OCI-LY7 (cell line): ENCODE results near the gene KIFBP. TPM values are rescaled to one million over a fixed set of nuclear protein-coding genes. Genes with fewer than 3 reads are reported as not detected.

Source experiments
- BruUV-seq: library from RNA; stranded (reverse); fragments of 400-500 nt; replicated peaks from 2 replicates; lab custom pipeline; 2021; lab: Mats Ljungman, UMichigan
- CTCF ChIA-PET: fragments of 300-600 bp; sonication (Branson Sonifier 250); formaldehyde crosslinking; loops from one replicate; lab custom pipeline; 2022; ENCODE audit warnings: antibody characterized with exemption; ENCODE audit not compliant: unreplicated experiment; lab: Charles Lee
- POLR2A ChIA-PET: fragments of 300-600 bp; sonication (Branson Sonifier 250); formaldehyde crosslinking; loops from one replicate; lab custom pipeline; 2022; ENCODE audit warnings: antibody characterized with exemption; lab: Charles Lee
- DNase-seq: peaks from one replicate; pipeline ENCODE4 v3.0.0-alpha.2; 2015; ENCODE audit warnings: low spot score
- H2AFZ ChIP-seq: fragments of 200-600 bp; sonication (generic), shearing (Covaris generic); 2 replicates; pipeline ENCODE4 v1.6.1; 2014; ENCODE audit warnings: mild to moderate bottlenecking, antibody characterized with exemption, low read length, moderate library complexity
- H3K27ac ChIP-seq: fragments of 200-600 bp; sonication (generic); 2 replicates; pipeline ENCODE4 v1.5.1; 2014; ENCODE audit warnings: mixed run types, low read depth, mild to moderate bottlenecking, moderate library complexity, low read length, inconsistent platforms; ENCODE audit not compliant: poor library complexity, severe bottlenecking
- H3K36me3 ChIP-seq: fragments of 200-600 bp; sonication (generic); 2 replicates; pipeline ENCODE4 v1.6.1; 2014; ENCODE audit warnings: mild to moderate bottlenecking, antibody characterized with exemption, low read length, moderate library complexity, mixed read lengths; ENCODE audit not compliant: insufficient read depth
- H3K4me1 ChIP-seq: fragments of 200-600 bp; sonication (generic); 2 replicates; pipeline ENCODE4 v1.5.1; 2014; ENCODE audit warnings: mild to moderate bottlenecking, low read length; ENCODE audit not compliant: insufficient read depth, poor library complexity, severe bottlenecking
- H3K4me2 ChIP-seq: fragments of 200-600 bp; sonication (generic); 2 replicates; pipeline ENCODE4 v1.6.1; 2014; ENCODE audit warnings: mild to moderate bottlenecking, low read length
- H3K4me3 ChIP-seq: fragments of 200-600 bp; sonication (generic); 2 replicates; pipeline ENCODE4 v1.5.1; 2014; ENCODE audit warnings: mild to moderate bottlenecking, low read depth, low read length; ENCODE audit not compliant: poor library complexity, severe bottlenecking
- H3K79me2 ChIP-seq: fragments of 200-600 bp; sonication (generic); 2 replicates; pipeline ENCODE4 v1.6.1; 2016; ENCODE audit warnings: low read depth, mild to moderate bottlenecking, low read length, moderate library complexity, mixed read lengths; ENCODE audit not compliant: insufficient read depth
- H3K9me2 ChIP-seq: fragments of 200-600 bp; sonication (generic); 2 replicates; pipeline ENCODE4 v1.6.1; 2016; ENCODE audit warnings: mild to moderate bottlenecking, low read length, mixed read lengths; ENCODE audit not compliant: insufficient read depth
- H3K9me3 ChIP-seq: fragments of 200-600 bp; sonication (generic); 2 replicates; pipeline ENCODE4 v1.6.1; 2014; ENCODE audit warnings: mild to moderate bottlenecking, mixed run types, low read length, mixed read lengths
- H4K20me1 ChIP-seq: fragments of 200-600 bp; sonication (generic); 2 replicates; pipeline ENCODE4 v1.6.1; 2014; ENCODE audit warnings: mild to moderate bottlenecking, antibody characterized with exemption, low read length, moderate library complexity, mixed read lengths; ENCODE audit not compliant: insufficient read depth
- CTCF ChIP-seq: fragments of 200-600 bp; sonication (generic); conservative IDR thresholded peaks from 2 replicates; pipeline ENCODE4 v1.5.1; 2014; ENCODE audit warnings: mild to moderate bottlenecking, antibody characterized with exemption, low read length, moderate library complexity, mixed read lengths
- EZH2phosphoT487 ChIP-seq: fragments of 200-600 bp; sonication (generic); IDR thresholded peaks from 2 replicates; pipeline ENCODE4 v1.6.1; 2018; ENCODE audit warnings: low read depth, borderline replicate concordance, mild to moderate bottlenecking, mixed run types, antibody characterized with exemption, low read length, moderate library complexity, mixed read lengths
- intact Hi-C: fragments of 100-400 bp; cut with micrococcal nuclease; formaldehyde crosslinking; loops from one replicate; pipeline ENCODE4 v1.10.0; 2022; ENCODE audit not compliant: unreplicated experiment
- total RNA-seq, 2 experiments: library from RNA; depleted of rRNA in 1 of 2; stranded (reverse); fragments of >200 nt in 1 of 2; shearing (Covaris generic) in 1 of 2; gene quantifications; 2 replicates each; pipeline ENCODE4 v1.2.3, GENCODE V29; 2014 to 2022

The KIFBP gene
- total RNA-seq, 2 experiments from 2014 or later, result 5.4 to 11.9 TPM

GRCh38 chr10:69022611-69023010, 34.0 kb downstream of the KIFBP start:
- ChIA-PET CTCF (no interaction called here), POLR2A (no interaction called here)
- Histone ChIP-seq H3K4me3 (no peak overlapping the region), H3K4me2 (no peak overlapping the region), H3K36me3 (no peaks in the 10 kb centered on the region), H2AFZ (no peak overlapping the region), H3K4me1 (no peaks in the 10 kb centered on the region), H3K9me2 (no peaks in the 10 kb centered on the region), H3K27ac (no peak overlapping the region), H3K79me2 (no peaks in the 10 kb centered on the region), H3K9me3 (no peaks in the 10 kb centered on the region), H4K20me1 (no peaks in the 10 kb centered on the region)
- DNase-seq, result no peak
- TF ChIP-seq CTCF (no peak), EZH2phosphoT487 (no peak)
- BruUV-seq, result no TSS peak
- intact Hi-C loops, result no loop called here

GRCh38 chr10:69025370-69025896, 36.8 kb downstream of the KIFBP start:
- H3K36me3 ChIP-seq, result no peaks in the 10 kb centered on the region
- intact Hi-C loops, result no loop called here
- no peak for DNase-seq
- CTCF ChIA-PET, result no interaction called here
- H3K27ac ChIP-seq, result no peak overlapping the region
- 0 out of 2 replicates have a peak, but pooled peaks cover 10% of the 10 kb centered on the region for H3K9me3 ChIP-seq
- BruUV-seq, result no TSS peak
- H3K4me1 ChIP-seq, result no peaks in the 10 kb centered on the region
- POLR2A ChIA-PET, result interaction anchor here (0.8 kb wide), 1 partner anchor 40 kb away, joined by 3 read pairs; no protein-coding TSS in a partner anchor
- no peak overlapping the region for H3K4me3 ChIP-seq
- no peaks in the 10 kb centered on the region for H3K9me2 ChIP-seq
- H3K4me2 ChIP-seq, result no peak overlapping the region
- TF ChIP-seq CTCF (no peak), EZH2phosphoT487 (no peak)
- no peaks in the 10 kb centered on the region for H4K20me1 ChIP-seq
- no peak overlapping the region for H2AFZ ChIP-seq
- no peaks in the 10 kb centered on the region for H3K79me2 ChIP-seq

- ChIA-PET CTCF (no interaction called here), POLR2A (no interaction called here)
- Histone ChIP-seq H3K4me3 (no peak overlapping the region), H3K4me1 (no peaks in the 10 kb centered on the region), H3K4me2 (no peak overlapping the region), H3K27ac (no peak overlapping the region), H3K79me2 (no peaks in the 10 kb centered on the region), H3K36me3 (no peaks in the 10 kb centered on the region), H3K9me2 (no peaks in the 10 kb centered on the region), H4K20me1 (no peaks in the 10 kb centered on the region), H3K9me3 (0 out of 2 replicates have a peak, but pooled peaks cover 10% of the 10 kb centered on the region), H2AFZ (no peak overlapping the region)
- no peak for DNase-seq
- no TSS peak for BruUV-seq
- intact Hi-C loops, result no loop called here
- TF ChIP-seq EZH2phosphoT487, result no peak
- TF ChIP-seq CTCF, result no peak
Observed at GRCh38 chr10:69033256-69033655, 44.7 kb downstream of the KIFBP start.
